Spleen (tissue), 7 donors: ENCODE measurements around the gene ARL6IP6.

Experiments
- POLR2A ChIP-seq, 3 donors: fragments of 450-650 bp; IDR thresholded peaks; one replicate each; pipeline ENCODE4 v1.5.1; 2017; ENCODE audit warnings: antibody characterized with exemption in 3 of 3, mild to moderate bottlenecking in 1 of 3
- POLR2AphosphoS5 ChIP-seq, 3 donors: sonication (generic); formaldehyde crosslinking; IDR thresholded peaks; one replicate each; pipeline ENCODE4 v1.5.1; 2017; ENCODE audit warnings: antibody characterized with exemption in 3 of 3
- TF ChIP-seq, protein P1 (sequence below), 11 experiments: fragments of 200-600 bp in 7 of 11; fragments of 450-650 bp in 4 of 11; sonication (generic) in 4 of 11; IDR thresholded peaks in 8 of 11; conservative IDR thresholded peaks in 3 of 11; 1 replicate in 7 of 11; 2 replicates in 4 of 11; pipeline versions ENCODE4 v1.4.0 to v1.8.0; 2016 to 2021; ENCODE audit warnings: antibody characterized with exemption in 11 of 11, inconsistent platforms in 4 of 11, mild to moderate bottlenecking in 1 of 11
- donor health status: DM: no; HTN: no; CAD: no; lungs with moderate emphysema.
- donor health status: DM: no; HTN: no; CAD: no.
- donor health status: DM: no; HTN: no; CAD: no.

DNA sequence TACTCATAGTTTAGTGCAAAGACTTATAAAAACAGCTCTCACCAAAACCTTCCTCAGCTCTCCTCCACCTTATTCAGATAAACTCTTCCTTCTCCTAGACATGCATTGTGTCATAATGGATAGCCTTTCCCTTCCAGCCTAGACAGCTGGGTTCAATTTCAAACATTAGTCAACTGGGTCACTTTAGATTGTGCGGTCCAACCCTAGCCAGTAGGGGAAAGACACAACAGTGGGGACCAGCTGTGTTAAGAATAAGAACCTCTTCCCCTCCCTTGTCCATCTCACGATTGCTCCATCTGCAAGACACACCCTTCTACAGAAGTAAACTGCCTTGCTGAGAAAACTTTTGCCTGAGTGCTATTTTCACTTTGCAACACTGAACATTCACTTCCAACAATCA, 9.7 kb upstream of the ARL6IP6 start:
- TF ChIP-seq POLR2AphosphoS5 (IDR thresholded peaks at IDR 0.05) (no peak), POLR2A (IDR thresholded peaks at IDR 0.05) (no peak)
- TF ChIP-seq, protein P1, sequence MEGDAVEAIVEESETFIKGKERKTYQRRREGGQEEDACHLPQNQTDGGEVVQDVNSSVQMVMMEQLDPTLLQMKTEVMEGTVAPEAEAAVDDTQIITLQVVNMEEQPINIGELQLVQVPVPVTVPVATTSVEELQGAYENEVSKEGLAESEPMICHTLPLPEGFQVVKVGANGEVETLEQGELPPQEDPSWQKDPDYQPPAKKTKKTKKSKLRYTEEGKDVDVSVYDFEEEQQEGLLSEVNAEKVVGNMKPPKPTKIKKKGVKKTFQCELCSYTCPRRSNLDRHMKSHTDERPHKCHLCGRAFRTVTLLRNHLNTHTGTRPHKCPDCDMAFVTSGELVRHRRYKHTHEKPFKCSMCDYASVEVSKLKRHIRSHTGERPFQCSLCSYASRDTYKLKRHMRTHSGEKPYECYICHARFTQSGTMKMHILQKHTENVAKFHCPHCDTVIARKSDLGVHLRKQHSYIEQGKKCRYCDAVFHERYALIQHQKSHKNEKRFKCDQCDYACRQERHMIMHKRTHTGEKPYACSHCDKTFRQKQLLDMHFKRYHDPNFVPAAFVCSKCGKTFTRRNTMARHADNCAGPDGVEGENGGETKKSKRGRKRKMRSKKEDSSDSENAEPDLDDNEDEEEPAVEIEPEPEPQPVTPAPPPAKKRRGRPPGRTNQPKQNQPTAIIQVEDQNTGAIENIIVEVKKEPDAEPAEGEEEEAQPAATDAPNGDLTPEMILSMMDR (IDR thresholded peaks at IDR 0.05 in 8 of 11, conservative IDR thresholded peaks at IDR 0.05 in 3 of 11) = no peak
